HepG2 (cell line): ENCODE results near the gene AXDND1. TPM values are rescaled to one million over a fixed set of nuclear protein-coding genes. Genes with fewer than 3 reads are reported as not detected.

Experiments used
- ATAC-seq: fragments of 200-7000 bp; cut with Tn5 transposase; 3 replicates; pipeline ENCODE4 v1.9.1; 2020; ENCODE audit warnings: mild to moderate bottlenecking, moderate library complexity
- BruUV-seq: library from RNA; stranded (reverse); fragments of 400-500 nt; replicated peaks from 2 replicates; lab custom pipeline; 2021; lab: Mats Ljungman, UMichigan
- CTCF ChIA-PET: fragments of 300-600 bp; formaldehyde crosslinking; extraction: SDS; loops from one replicate; lab custom pipeline; 2021; ENCODE audit warnings: low total read pairs, inconsistent platforms, low intra/inter-chr PET ratio; lab: Yijun Ruan, JAX
- POLR2A ChIA-PET: fragments of 350-600 bp; sonication (Branson Sonifier 250); formaldehyde crosslinking; loops from one replicate; lab custom pipeline; 2020; ENCODE audit warnings: antibody characterized with exemption, inconsistent platforms; lab: Yijun Ruan, JAX
- DNase-seq: peaks from one replicate; pipeline ENCODE4 v3.0.0-alpha.2; 2015; ENCODE audit warnings: low spot score
- FAIRE-seq: peaks from 3 replicates; lab custom pipeline; 2011; peaks lifted over from hg19 to GRCh38; lab: Jason Lieb, UNC
- H2AFZ ChIP-seq: one replicate; pipeline ENCODE4 v1.6.1; 2011; ENCODE audit warnings: low read length, inconsistent platforms
- H3K27ac ChIP-seq: fragments of 300-600 bp; 3 replicates; pipeline ENCODE4 v1.8.0; 2011; ENCODE audit warnings: mixed run types, mild to moderate bottlenecking, mixed read lengths, low read length, inconsistent platforms; ENCODE audit not compliant: insufficient read depth; ENCODE audit errors: extremely low read length
- H3K27me3 ChIP-seq, 2 experiments: fragments of 200-600 bp in 1 of 2; 2 replicates in 1 of 2; 3 replicates in 1 of 2; pipeline versions ENCODE4 v1.6.0 to v1.8.0; 2011; ENCODE audit warnings: low read length in 2 of 2, mild to moderate bottlenecking in 2 of 2, moderate library complexity in 2 of 2, inconsistent platforms in 1 of 2; ENCODE audit not compliant: insufficient read depth in 2 of 2, control insufficient read depth in 1 of 2
- H3K36me3 ChIP-seq, 2 experiments: fragments of 200-600 bp in 1 of 2; replicated peaks in 1 of 2; 2 replicates in 1 of 2; 3 replicates in 1 of 2; pipeline versions ENCODE4 v1.5.1 to v1.8.0; 2011; ENCODE audit warnings: low read length in 2 of 2, inconsistent platforms in 1 of 2; ENCODE audit not compliant: insufficient read depth in 2 of 2, control insufficient read depth in 1 of 2
- H3K4me1 ChIP-seq: 2 replicates; pipeline ENCODE4 v1.5.1; 2012; ENCODE audit warnings: low read length, inconsistent platforms; ENCODE audit not compliant: insufficient read depth
- H3K4me2 ChIP-seq: 2 replicates; pipeline ENCODE4 v1.6.0; 2011; ENCODE audit warnings: low read depth, low read length, inconsistent platforms
- H3K4me3 ChIP-seq, 3 experiments: fragments of 200-600 bp in 1 of 3; sonication (generic), shearing (Covaris generic) in 1 of 3; replicated peaks in 1 of 3; 2 replicates each; pipeline ENCODE4 v1.5.1; 2011 to 2016; ENCODE audit warnings: low read length in 3 of 3, inconsistent platforms in 2 of 3, low read depth in 2 of 3, mild to moderate bottlenecking in 2 of 3, control low read depth in 1 of 3, mixed read lengths in 1 of 3; ENCODE audit not compliant: insufficient read depth in 1 of 3
- H3K79me2 ChIP-seq: one replicate; pipeline ENCODE4 v1.6.1; 2011; ENCODE audit warnings: low read length, inconsistent platforms; ENCODE audit not compliant: insufficient read depth
- H3K9ac ChIP-seq: 2 replicates; pipeline ENCODE4 v1.6.0; 2011; ENCODE audit warnings: mild to moderate bottlenecking, low read depth, low read length, inconsistent platforms; ENCODE audit not compliant: insufficient read depth
- H3K9me3 ChIP-seq: 2 replicates; pipeline ENCODE4 v1.5.1; 2012; ENCODE audit warnings: mild to moderate bottlenecking, low read length
- H4K20me1 ChIP-seq: 2 replicates; pipeline ENCODE4 v1.6.0; 2011; ENCODE audit warnings: inconsistent platforms, mild to moderate bottlenecking, low read length, moderate library complexity; ENCODE audit not compliant: insufficient read depth
- CBX5 ChIP-seq: sonication (generic); formaldehyde crosslinking; IDR thresholded peaks from 2 replicates; pipeline ENCODE4 v1.4.0; 2020; ENCODE audit warnings: missing genetic modification reagents, borderline replicate concordance
- ELF1 ChIP-seq: sonication (generic); formaldehyde crosslinking; IDR thresholded peaks from 2 replicates; pipeline ENCODE4 v1.4.0; 2020; ENCODE audit warnings: missing genetic modification reagents
- HNF1A ChIP-seq, 2 experiments: sonication (generic) in 1 of 2; formaldehyde crosslinking in 1 of 2; IDR thresholded peaks; 2 replicates each; pipeline versions ENCODE4 v1.4.0 to v1.6.1; 2016 to 2020; ENCODE audit warnings: borderline replicate concordance in 1 of 2, low read depth in 1 of 2, mild to moderate bottlenecking in 1 of 2, missing genetic modification reagents in 1 of 2
- HNRNPH1 ChIP-seq: fragments of 200-400 bp; formaldehyde crosslinking; optimal IDR thresholded peaks from 2 replicates; pipeline ENCODE3; 2017; ENCODE audit warnings: mild to moderate bottlenecking, low read depth, low read length
- MIER2 ChIP-seq: IDR thresholded peaks from 2 replicates; pipeline ENCODE4 v1.6.1; 2016; ENCODE audit warnings: missing biosample characterization, missing genetic modification reagents
- NAIF1 ChIP-seq: sonication (generic); formaldehyde crosslinking; IDR thresholded peaks from 2 replicates; pipeline ENCODE4 v1.5.0; 2020; ENCODE audit warnings: mild to moderate bottlenecking, missing genetic modification reagents, borderline replicate concordance
- NR2C2 ChIP-seq: sonication (generic); formaldehyde crosslinking; IDR thresholded peaks from 2 replicates; pipeline ENCODE4 v1.4.0; 2020; ENCODE audit warnings: missing genetic modification reagents, mild to moderate bottlenecking, moderate library complexity, borderline replicate concordance
- PHF20 ChIP-seq: sonication (generic); formaldehyde crosslinking; IDR thresholded peaks from 2 replicates; pipeline ENCODE4 v1.5.0; 2020; ENCODE audit warnings: mild to moderate bottlenecking, missing genetic modification reagents
- PHF8 ChIP-seq: sonication (generic); formaldehyde crosslinking; IDR thresholded peaks from 2 replicates; pipeline ENCODE4 v1.5.0; 2020; ENCODE audit warnings: missing genetic modification reagents
- RARG ChIP-seq: sonication (generic); formaldehyde crosslinking; IDR thresholded peaks from 2 replicates; pipeline ENCODE4 v1.4.0; 2020; ENCODE audit warnings: low read depth, mild to moderate bottlenecking, missing genetic modification reagents
- SYNCRIP ChIP-seq: fragments of 200-400 bp; formaldehyde crosslinking; IDR thresholded peaks from 2 replicates; pipeline ENCODE4 v1.6.1; 2018; ENCODE audit warnings: mild to moderate bottlenecking, low read depth, low read length; ENCODE audit not compliant: insufficient read depth
- TRIM22 ChIP-seq: fragments of 450-650 bp; IDR thresholded peaks from 2 replicates; pipeline ENCODE4 v1.6.1; 2017
- ZFP82 ChIP-seq: sonication (generic); formaldehyde crosslinking; IDR thresholded peaks from 2 replicates; pipeline ENCODE4 v1.5.1; 2020; ENCODE audit warnings: mild to moderate bottlenecking, missing genetic modification reagents, borderline replicate concordance
- ZFP90 ChIP-seq: sonication (generic); formaldehyde crosslinking; IDR thresholded peaks from 2 replicates; pipeline ENCODE4 v1.8.0; 2022; ENCODE audit warnings: missing genetic modification reagents, mild to moderate bottlenecking, inconsistent platforms, borderline replicate concordance
- ZIK1 ChIP-seq: sonication (generic); formaldehyde crosslinking; IDR thresholded peaks from 2 replicates; pipeline ENCODE4 v1.5.0; 2020; ENCODE audit warnings: mild to moderate bottlenecking, low read depth, missing genetic modification reagents, borderline replicate concordance
- ZNF207 ChIP-seq: fragments of 450-650 bp; IDR thresholded peaks from 2 replicates; pipeline ENCODE4 v1.6.1; 2016; ENCODE audit warnings: antibody characterized with exemption, borderline replicate concordance
- ZNF383 ChIP-seq: sonication (generic); formaldehyde crosslinking; IDR thresholded peaks from 2 replicates; pipeline ENCODE4 v1.4.0; 2020; ENCODE audit warnings: missing genetic modification reagents, mild to moderate bottlenecking, borderline replicate concordance
- ZNF598 ChIP-seq: sonication (generic); formaldehyde crosslinking; IDR thresholded peaks from 2 replicates; pipeline ENCODE4 v1.5.1; 2020; ENCODE audit warnings: mild to moderate bottlenecking, missing genetic modification reagents, borderline replicate concordance
- ZNF83 ChIP-seq: sonication (generic); formaldehyde crosslinking; IDR thresholded peaks from 2 replicates; pipeline ENCODE4 v1.4.0; 2020; ENCODE audit warnings: missing genetic modification reagents, mild to moderate bottlenecking, borderline replicate concordance
- WGBS: methylation state at CpG from one replicate; pipeline ENCODE4 v1.1.6; 2017; ENCODE audit warnings: low lambda C conversion rate; 5-methylcytosine and 5-hydroxymethylcytosine counted together
- in situ Hi-C: cut with HindIII; loops from 2 replicates; pipeline ENCODE4 v1.10.0; 2017; ENCODE audit warnings: low pct_unique_long_range_greater_than_20kb; ENCODE audit not compliant: extremely low pct_ligation_motif_present
- intact Hi-C: fragments of 100-400 bp; cut with micrococcal nuclease; formaldehyde crosslinking; loops from one replicate; pipeline ENCODE4 v1.10.0; 2022; ENCODE audit not compliant: unreplicated experiment
- polyA plus RNA-seq, 8 experiments: library from polyadenylated mRNA; depleted of rRNA in 3 of 8; stranded (reverse) in 7 of 8; unstranded in 1 of 8; fragments of >200 nt; fragmentation: Illumina TruSeq in 4 of 8; extraction: Trizol in 4 of 8; gene quantifications; 2 replicates each; pipeline versions ENCODE4 v1.2.1 to v1.2.3, GENCODE V29; 2011 to 2016; ENCODE audit warnings: low read depth in 4 of 8, missing spikeins in 1 of 8, mixed read lengths in 1 of 8; ENCODE audit not compliant: insufficient read depth in 1 of 8
- total RNA-seq, 5 experiments: library from RNA; depleted of rRNA; stranded (reverse); fragments of >200 nt; fragmentation: Illumina TruSeq; extraction: Trizol; gene quantifications; 2 replicates each; pipeline ENCODE4 v1.2.3, GENCODE V29; 2016; ENCODE audit warnings: low read depth in 1 of 5

The AXDND1 gene
- total and polyA plus RNA-seq, 2 of the 13 experiments (the other 11 are each of a cell fraction or from before 2014, with no cell fraction given), result 0.15 to 0.40 TPM

GRCh38 chr1:179591253-179591591, 225.5 kb downstream of the AXDND1 start:
- no peak for DNase-seq
- no peak for ATAC-seq
- in situ Hi-C loops, result loop anchor here (25.0 kb wide), 1 partner anchor 329 kb away; no protein-coding TSS in a partner anchor
- Histone ChIP-seq H3K4me2 (no peak overlapping the region), H3K27me3 (0 out of 5 replicates have a peak, but pooled peaks cover 0 to 6% of the 10 kb centered on the region in 2 experiments), H3K9me3 (no peaks in the 10 kb centered on the region), H3K4me3 (no peak overlapping the region), H2AFZ (no peak overlapping the region), H4K20me1 (no peaks in the 10 kb centered on the region), H3K27ac (no peak overlapping the region), H3K36me3 (no peaks in the 10 kb centered on the region), H3K4me1 (no peaks in the 10 kb centered on the region), H3K9ac (no peak overlapping the region), H3K79me2 (no peaks in the 10 kb centered on the region)
- TF ChIP-seq HNF1A (IDR thresholded peaks at IDR 0.05; ENCODE audit: low read depth) (no peak), HNF1A (CRISPR knock-in tag; IDR thresholded peaks at IDR 0.05; ENCODE audit: borderline replicate concordance) (no peak), ZIK1 (no peak), TRIM22 (no peak), CBX5 (CRISPR knock-in tag) (no peak), NR2C2 (CRISPR knock-in tag) (no peak), ZFP82 (CRISPR knock-in tag) (no peak), ZNF383 (CRISPR knock-in tag) (no peak), ZNF207 (no peak), ZNF83 (no peak), MIER2 (CRISPR knock-in tag) (no peak), ELF1 (no peak), HNRNPH1 (no peak), PHF8 (no peak), PHF20 (no peak), ZNF598 (CRISPR knock-in tag) (no peak), SYNCRIP (no peak), ZFP90 (CRISPR knock-in tag) (no peak), NAIF1 (CRISPR knock-in tag) (no peak), RARG (CRISPR knock-in tag) (no peak)
- no peak for FAIRE-seq
- 75% methylated on average over 7 of the region's 7 CpGs for WGBS
- no TSS peak for BruUV-seq
- ChIA-PET CTCF (no interaction called here), POLR2A (no interaction called here)
- intact Hi-C loops, result no loop called here
